GM12801 (cell line): Measurements from ENCODE around the gene CEP44.

Experiments
- TF ChIP-seq, protein P1 (sequence below): IDR thresholded peaks from one replicate; pipeline ENCODE4 v1.5.1; 2011; ENCODE audit warnings: control low read depth; ENCODE audit not compliant: insufficient read length; ENCODE audit errors: extremely low read depth

CEP44 gene

DNA sequence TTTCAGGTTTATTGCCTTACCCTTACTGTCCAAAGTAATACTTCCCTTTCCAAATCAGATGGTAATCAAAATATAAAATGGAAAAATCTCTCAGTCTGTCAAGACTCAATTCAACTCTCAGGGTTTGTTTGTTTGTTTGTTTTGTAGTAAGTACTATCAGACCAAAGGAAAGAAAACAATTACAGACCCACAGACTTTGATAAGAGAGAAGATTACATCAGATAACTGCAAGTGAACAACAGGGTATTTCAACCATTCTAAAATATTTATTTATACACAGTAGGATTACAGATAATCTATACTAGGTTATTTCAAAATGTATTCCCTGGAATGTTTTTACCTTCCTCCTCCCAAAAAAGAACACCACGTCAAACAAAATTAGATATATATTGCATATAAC, 29.1 kb upstream of the CEP44 start:
- TF ChIP-seq, protein P1, sequence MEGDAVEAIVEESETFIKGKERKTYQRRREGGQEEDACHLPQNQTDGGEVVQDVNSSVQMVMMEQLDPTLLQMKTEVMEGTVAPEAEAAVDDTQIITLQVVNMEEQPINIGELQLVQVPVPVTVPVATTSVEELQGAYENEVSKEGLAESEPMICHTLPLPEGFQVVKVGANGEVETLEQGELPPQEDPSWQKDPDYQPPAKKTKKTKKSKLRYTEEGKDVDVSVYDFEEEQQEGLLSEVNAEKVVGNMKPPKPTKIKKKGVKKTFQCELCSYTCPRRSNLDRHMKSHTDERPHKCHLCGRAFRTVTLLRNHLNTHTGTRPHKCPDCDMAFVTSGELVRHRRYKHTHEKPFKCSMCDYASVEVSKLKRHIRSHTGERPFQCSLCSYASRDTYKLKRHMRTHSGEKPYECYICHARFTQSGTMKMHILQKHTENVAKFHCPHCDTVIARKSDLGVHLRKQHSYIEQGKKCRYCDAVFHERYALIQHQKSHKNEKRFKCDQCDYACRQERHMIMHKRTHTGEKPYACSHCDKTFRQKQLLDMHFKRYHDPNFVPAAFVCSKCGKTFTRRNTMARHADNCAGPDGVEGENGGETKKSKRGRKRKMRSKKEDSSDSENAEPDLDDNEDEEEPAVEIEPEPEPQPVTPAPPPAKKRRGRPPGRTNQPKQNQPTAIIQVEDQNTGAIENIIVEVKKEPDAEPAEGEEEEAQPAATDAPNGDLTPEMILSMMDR = no peak

- TF ChIP-seq, protein P1 = no peak
These were observed 28.3 kb upstream of the CEP44 start for GRCh38 chr4:174255374-174255773.

DNA sequence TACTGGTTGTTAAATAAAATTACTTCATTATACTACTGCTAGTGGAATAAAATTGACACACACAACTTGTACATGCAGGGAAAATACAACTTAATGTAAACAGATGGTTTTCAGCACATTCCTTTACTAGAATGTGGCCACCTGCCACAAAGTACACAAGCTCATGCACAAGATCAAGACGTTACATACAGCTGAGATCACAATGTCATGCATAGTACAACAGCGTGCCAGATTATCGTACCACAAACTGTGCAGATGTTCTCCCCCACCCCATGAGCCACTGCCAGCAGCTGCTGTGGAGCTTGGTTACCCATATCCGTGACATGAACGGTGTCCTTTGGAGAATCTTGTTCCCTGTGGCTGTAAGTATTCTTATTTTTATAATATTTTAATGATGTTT, 27.9 kb upstream of the CEP44 start:
- TF ChIP-seq, protein P1 = no peak

GRCh38 chr4:174256277-174256713, 27.4 kb upstream of the CEP44 start:
- TF ChIP-seq, protein P1 = no peak

GRCh38 chr4:174259580-174259979, 24.1 kb upstream of the CEP44 start:
- TF ChIP-seq, protein P1 = no peak

GRCh38 chr4:174260099-174260498, 23.6 kb upstream of the CEP44 start:
- TF ChIP-seq, protein P1 = no peak

DNA sequence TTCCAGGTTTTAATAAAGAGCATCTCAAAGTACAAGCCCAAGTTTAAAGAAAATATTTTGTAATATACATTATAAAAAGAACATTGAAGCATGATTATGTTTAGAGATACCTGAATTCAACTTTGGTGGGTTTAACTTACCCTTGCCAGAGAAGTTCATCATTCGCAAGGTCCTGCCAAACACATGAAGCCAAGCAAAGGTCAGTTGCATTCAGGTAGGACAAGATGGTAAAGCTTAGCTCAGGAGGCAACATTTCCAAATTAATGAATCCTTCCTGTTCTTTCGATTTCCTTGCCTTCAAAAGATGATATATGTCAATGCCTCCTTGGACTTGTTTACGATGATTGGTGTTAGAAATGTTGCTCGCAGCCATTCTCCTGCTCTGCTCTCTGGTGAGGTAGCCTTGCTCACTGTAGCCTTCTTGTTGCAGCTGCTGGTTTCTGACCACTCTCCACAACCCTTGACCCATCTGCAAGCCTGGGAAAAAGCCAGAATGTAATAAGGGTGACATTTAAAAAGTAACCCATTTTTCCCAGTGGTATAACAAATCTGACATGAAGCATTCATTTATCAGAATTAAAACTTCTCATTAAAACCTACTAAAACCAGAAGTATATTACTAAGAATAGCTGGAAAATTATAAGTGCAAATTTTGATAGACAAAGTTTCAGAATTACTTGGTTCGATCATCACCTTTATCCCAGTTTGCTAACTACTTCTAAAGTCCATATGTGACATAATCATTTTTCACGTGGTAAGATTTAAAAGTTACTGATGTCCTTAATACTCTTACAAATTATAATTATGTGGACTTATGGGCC, 20.9 kb upstream of the CEP44 start:
- TF ChIP-seq, protein P1 = no peak
